ENCODE results near the gene GRIA1.

GRIA1 gene

GRCh38 chr5:153572411-153573145 is 82.1 kb downstream of the GRIA1 start:
- ChIA-PET POLR2A (no interaction called here), CTCF (no interaction called here)
- no peak for DNase-seq (ENCODE audit: extremely low spot score)
- TF ChIP-seq SP1 (IDR thresholded peaks at IDR 0.05) (no peak), SUZ12 (IDR thresholded peaks at IDR 0.05) (no peak), FOXK2 (IDR thresholded peaks at IDR 0.05) (no peak), NFRKB (IDR thresholded peaks at IDR 0.05) (no peak), LEF1 (IDR thresholded peaks at IDR 0.05; ENCODE audit: borderline replicate concordance) (no peak), ARNT (IDR thresholded peaks at IDR 0.05) (no peak), ZNF384 (IDR thresholded peaks at IDR 0.05) (no peak), FOXA1 (IDR thresholded peaks at IDR 0.05) (no peak), ELF4 (IDR thresholded peaks at IDR 0.05) (no peak), TARDBP (IDR thresholded peaks at IDR 0.05) (no peak), CTBP1 (IDR thresholded peaks at IDR 0.05; ENCODE audit: borderline replicate concordance) (no peak), BHLHE40 (IDR thresholded peaks at IDR 0.05; ENCODE audit: borderline replicate concordance) (no peak), L3MBTL2 (conservative IDR thresholded peaks at IDR 0.05) (no peak)
- TF ChIP-seq, protein P1, sequence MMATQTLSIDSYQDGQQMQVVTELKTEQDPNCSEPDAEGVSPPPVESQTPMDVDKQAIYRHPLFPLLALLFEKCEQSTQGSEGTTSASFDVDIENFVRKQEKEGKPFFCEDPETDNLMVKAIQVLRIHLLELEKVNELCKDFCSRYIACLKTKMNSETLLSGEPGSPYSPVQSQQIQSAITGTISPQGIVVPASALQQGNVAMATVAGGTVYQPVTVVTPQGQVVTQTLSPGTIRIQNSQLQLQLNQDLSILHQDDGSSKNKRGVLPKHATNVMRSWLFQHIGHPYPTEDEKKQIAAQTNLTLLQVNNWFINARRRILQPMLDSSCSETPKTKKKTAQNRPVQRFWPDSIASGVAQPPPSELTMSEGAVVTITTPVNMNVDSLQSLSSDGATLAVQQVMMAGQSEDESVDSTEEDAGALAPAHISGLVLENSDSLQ (IDR thresholded peaks at IDR 0.05), result no peak

DNA sequence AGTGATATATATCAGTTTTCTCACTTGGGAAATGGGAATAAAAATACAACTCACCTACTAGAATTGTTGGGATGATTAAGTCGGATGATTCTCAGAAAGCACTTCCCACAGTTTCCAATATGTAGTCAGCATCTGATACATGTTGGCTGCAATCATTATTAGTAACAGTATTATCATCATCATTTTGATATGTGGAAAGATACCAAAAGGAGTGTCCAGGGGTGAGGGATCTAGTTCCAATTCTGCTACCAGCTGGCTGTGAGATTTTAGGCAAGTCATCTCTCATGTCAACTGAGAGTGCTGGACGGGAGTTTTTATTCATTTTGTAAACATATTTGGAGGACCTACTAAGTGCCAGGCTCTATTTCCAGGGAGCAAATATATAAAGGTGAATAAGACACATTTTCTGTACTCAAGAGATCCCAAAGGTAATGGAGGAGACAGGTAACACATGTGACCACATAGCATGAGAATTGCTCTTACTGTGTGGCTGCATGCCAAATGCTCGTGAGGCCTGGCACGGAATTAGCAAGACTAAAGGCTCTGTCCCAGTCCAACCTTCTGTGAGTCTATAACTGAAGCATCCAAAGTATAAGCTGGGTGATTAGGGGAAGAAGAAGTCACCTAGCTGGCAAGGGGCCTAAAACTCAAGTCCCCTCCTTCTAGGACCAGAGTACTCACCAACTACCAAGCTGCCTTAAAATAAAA is 83.0 kb downstream of the GRIA1 start:
- CTCF ChIA-PET, result no interaction called here

GRCh38 chr5:153584126-153584959 is 93.9 kb downstream of the GRIA1 start:
- ChIA-PET POLR2A (no interaction called here), CTCF (no interaction called here)
- TF ChIP-seq, protein P1 (IDR thresholded peaks at IDR 0.05), result no peak
- TF ChIP-seq BHLHE40 (IDR thresholded peaks at IDR 0.05; ENCODE audit: borderline replicate concordance) (no peak), SUZ12 (IDR thresholded peaks at IDR 0.05) (no peak), FOXK2 (IDR thresholded peaks at IDR 0.05) (no peak), ZNF384 (IDR thresholded peaks at IDR 0.05) (no peak), FOXA1 (IDR thresholded peaks at IDR 0.05) (no peak), ARNT (IDR thresholded peaks at IDR 0.05) (no peak), LEF1 (IDR thresholded peaks at IDR 0.05; ENCODE audit: borderline replicate concordance) (no peak), FOXM1 (IDR thresholded peaks at IDR 0.05; ENCODE audit: borderline replicate concordance) (no peak), ELF4 (IDR thresholded peaks at IDR 0.05) (no peak), CTBP1 (IDR thresholded peaks at IDR 0.05; ENCODE audit: borderline replicate concordance) (no peak), HDGF (IDR thresholded peaks at IDR 0.05; ENCODE audit: borderline replicate concordance) (no peak), L3MBTL2 (conservative IDR thresholded peaks at IDR 0.05) (no peak), NFRKB (IDR thresholded peaks at IDR 0.05) (no peak), SP1 (IDR thresholded peaks at IDR 0.05) (no peak), TARDBP (IDR thresholded peaks at IDR 0.05) (no peak)
- DNase-seq (ENCODE audit: extremely low spot score), result no peak

More for the DNA sequence above, 83.0 kb downstream of the GRIA1 start:
- TF ChIP-seq ARNT (IDR thresholded peaks at IDR 0.05), result no peak
- no peak for TF ChIP-seq ZNF384 (IDR thresholded peaks at IDR 0.05)
- no peak for TF ChIP-seq TARDBP (IDR thresholded peaks at IDR 0.05)
- TF ChIP-seq SP1 (IDR thresholded peaks at IDR 0.05), result no peak
- TF ChIP-seq CTBP1 (IDR thresholded peaks at IDR 0.05; ENCODE audit: borderline replicate concordance), result no peak
- no peak for TF ChIP-seq FOXA1 (IDR thresholded peaks at IDR 0.05)
- TF ChIP-seq LEF1 (IDR thresholded peaks at IDR 0.05; ENCODE audit: borderline replicate concordance), result no peak
- no peak for TF ChIP-seq ELF4 (IDR thresholded peaks at IDR 0.05)
- no peak for TF ChIP-seq FOXM1 (IDR thresholded peaks at IDR 0.05; ENCODE audit: borderline replicate concordance)
- POLR2A ChIA-PET, result no interaction called here
- DNase-seq (ENCODE audit: extremely low spot score), result no peak

- ChIA-PET POLR2A (no interaction called here), CTCF (no interaction called here)
- no peak for DNase-seq (ENCODE audit: extremely low spot score)
- TF ChIP-seq FOXA1 (IDR thresholded peaks at IDR 0.05), result no peak
- no peak for TF ChIP-seq TARDBP (IDR thresholded peaks at IDR 0.05)
- no peak for TF ChIP-seq BHLHE40 (IDR thresholded peaks at IDR 0.05; ENCODE audit: borderline replicate concordance)
- TF ChIP-seq ZNF384 (IDR thresholded peaks at IDR 0.05), result no peak
- no peak for TF ChIP-seq FOXK2 (IDR thresholded peaks at IDR 0.05)
- no peak for TF ChIP-seq NFRKB (IDR thresholded peaks at IDR 0.05)
- no peak for TF ChIP-seq SUZ12 (IDR thresholded peaks at IDR 0.05)
- no peak for TF ChIP-seq L3MBTL2 (conservative IDR thresholded peaks at IDR 0.05)
- no peak for TF ChIP-seq HDGF (IDR thresholded peaks at IDR 0.05; ENCODE audit: borderline replicate concordance)
- TF ChIP-seq FOXM1 (IDR thresholded peaks at IDR 0.05; ENCODE audit: borderline replicate concordance), result no peak
- TF ChIP-seq SP1 (IDR thresholded peaks at IDR 0.05), result no peak
- no peak for TF ChIP-seq ELF4 (IDR thresholded peaks at IDR 0.05)
- TF ChIP-seq LEF1 (IDR thresholded peaks at IDR 0.05; ENCODE audit: borderline replicate concordance), result no peak
- no peak for TF ChIP-seq ARNT (IDR thresholded peaks at IDR 0.05)
- TF ChIP-seq, protein P1 (IDR thresholded peaks at IDR 0.05), result no peak
These were observed 94.5 kb downstream of the GRIA1 start for GRCh38 chr5:153584960-153585359.

GRCh38 chr5:153585622-153586277 is 95.3 kb downstream of the GRIA1 start:
- ChIA-PET CTCF (no interaction called here), POLR2A (no interaction called here)
- no peak for DNase-seq (ENCODE audit: extremely low spot score)
- TF ChIP-seq ZNF384 (IDR thresholded peaks at IDR 0.05) (no peak), ELF4 (IDR thresholded peaks at IDR 0.05) (no peak), ARNT (IDR thresholded peaks at IDR 0.05) (no peak), SP1 (IDR thresholded peaks at IDR 0.05) (no peak), NFRKB (IDR thresholded peaks at IDR 0.05) (no peak), FOXK2 (IDR thresholded peaks at IDR 0.05) (no peak), SUZ12 (IDR thresholded peaks at IDR 0.05) (no peak)
- TF ChIP-seq, protein P1 (IDR thresholded peaks at IDR 0.05), result no peak

Measured in HEK293T (cell line).